Endothelial cell of umbilical vein (primary cell): Measurements from ENCODE around the gene CCNL2. TPM values are rescaled to one million over a fixed set of nuclear protein-coding genes. Genes with fewer than 3 reads are reported as not detected.

Experiments used
- BruUV-seq: library from RNA; stranded (reverse); fragments of 400-500 nt; replicated peaks from 2 replicates; lab custom pipeline; 2021; lab: Mats Ljungman, UMichigan
- CTCF ChIA-PET: fragments of 300-600, 350-600 bp; sonication (Branson Sonifier 250); formaldehyde crosslinking; loops from one replicate; lab custom pipeline; 2021; ENCODE audit warnings: antibody characterized with exemption, inconsistent platforms; lab: Charles Lee
- POLR2A ChIA-PET: fragments of 300-600, 350-600 bp; sonication (Branson Sonifier 250); formaldehyde crosslinking; loops from one replicate; lab custom pipeline; 2021; ENCODE audit warnings: antibody characterized with exemption, inconsistent platforms; lab: Charles Lee
- DNase-seq: peaks from one replicate; pipeline ENCODE4 v3.0.0-alpha.2; 2011; ENCODE audit warnings: low read depth, low spot score
- FAIRE-seq: peaks from 2 replicates; lab custom pipeline; 2011; peaks lifted over from hg19 to GRCh38; lab: Jason Lieb, UNC
- H2AFZ ChIP-seq: 2 replicates; pipeline ENCODE4 v1.6.0; 2012; ENCODE audit warnings: low read depth, low read length, control low read depth, inconsistent platforms
- H3K27ac ChIP-seq: 2 replicates; pipeline ENCODE4 v1.5.1; 2011; ENCODE audit warnings: low read depth, mild to moderate bottlenecking, control low read depth, low read length, moderate library complexity; ENCODE audit not compliant: insufficient read depth
- H3K27me3 ChIP-seq, 2 experiments: 2 replicates each; pipeline versions ENCODE4 v1.6.0 to v1.6.1; 2011; ENCODE audit warnings: low read length in 2 of 2, mixed read lengths in 1 of 2; ENCODE audit not compliant: control insufficient read depth in 2 of 2, insufficient read depth in 2 of 2
- H3K36me3 ChIP-seq, 2 experiments: 2 replicates in 1 of 2; 3 replicates in 1 of 2; pipeline ENCODE4 v1.5.1; 2011; ENCODE audit warnings: low read length in 2 of 2, mild to moderate bottlenecking in 1 of 2, moderate library complexity in 1 of 2; ENCODE audit not compliant: control insufficient read depth in 2 of 2, insufficient read depth in 2 of 2; ENCODE audit errors: extremely low read depth in 1 of 2
- H3K4me1 ChIP-seq: 3 replicates; pipeline ENCODE4 v1.5.1; 2011; ENCODE audit warnings: mild to moderate bottlenecking, low read length; ENCODE audit not compliant: control insufficient read depth, insufficient read depth; ENCODE audit errors: extremely low read depth
- H3K4me2 ChIP-seq: 2 replicates; pipeline ENCODE4 v1.6.1; 2011; ENCODE audit warnings: low read length, control low read depth, mixed read lengths; ENCODE audit not compliant: insufficient read depth
- H3K4me3 ChIP-seq, 3 experiments: fragments of 200-600 bp in 1 of 3; sonication (generic), shearing (Covaris generic) in 1 of 3; replicated peaks in 1 of 3; 2 replicates each; pipeline ENCODE4 v1.5.1; 2011 to 2016; ENCODE audit warnings: control low read depth in 3 of 3, low read length in 3 of 3, mild to moderate bottlenecking in 2 of 3, inconsistent platforms in 1 of 3, low read depth in 1 of 3, moderate library complexity in 1 of 3; ENCODE audit not compliant: insufficient read depth in 1 of 3
- H3K79me2 ChIP-seq: 2 replicates; pipeline ENCODE4 v1.6.0; 2012; ENCODE audit warnings: low read length, inconsistent platforms; ENCODE audit not compliant: control insufficient read depth, insufficient read depth
- H3K9ac ChIP-seq: replicated peaks from 2 replicates; pipeline ENCODE3; 2011; ENCODE audit warnings: low read length, control low read depth; ENCODE audit not compliant: insufficient read depth; ENCODE audit errors: extremely low read depth
- H3K9me1 ChIP-seq: replicated peaks from 3 replicates; pipeline ENCODE4 v1.6.0; 2011; ENCODE audit warnings: mild to moderate bottlenecking, low read length; ENCODE audit not compliant: control insufficient read depth, insufficient read depth; ENCODE audit errors: extremely low read depth
- H3K9me3 ChIP-seq: replicated peaks from 2 replicates; pipeline ENCODE4 v1.5.1; 2012; ENCODE audit warnings: low read length, inconsistent platforms; ENCODE audit not compliant: control insufficient read depth, insufficient read depth
- H4K20me1 ChIP-seq: replicated peaks from 2 replicates; pipeline ENCODE3; 2011; ENCODE audit warnings: mild to moderate bottlenecking, low read length; ENCODE audit not compliant: control insufficient read depth, insufficient read depth; ENCODE audit errors: extremely low read depth
- CTCF ChIP-seq, 2 donors: IDR thresholded peaks; 1 replicate in 1 of 2; 2 replicates in 1 of 2; pipeline ENCODE4 v1.5.1; 2011; ENCODE audit warnings: low read length in 2 of 2, mild to moderate bottlenecking in 2 of 2, moderate library complexity in 2 of 2, control low read depth in 1 of 2, inconsistent platforms in 1 of 2, low read depth in 1 of 2; ENCODE audit not compliant: insufficient read depth in 1 of 2; ENCODE audit errors: extremely low read depth in 1 of 2
- EZH2 ChIP-seq: IDR thresholded peaks from 2 replicates; pipeline ENCODE4 v1.6.1; 2012; ENCODE audit warnings: borderline replicate concordance, low read depth, mild to moderate bottlenecking, moderate library complexity, low read length, inconsistent platforms; ENCODE audit not compliant: severe bottlenecking
- FOS ChIP-seq: IDR thresholded peaks from 2 replicates; pipeline ENCODE4 v1.6.1; 2011; ENCODE audit warnings: mild to moderate bottlenecking, low read length, moderate library complexity, borderline replicate concordance; ENCODE audit not compliant: insufficient read depth
- GATA2 ChIP-seq: IDR thresholded peaks from 2 replicates; pipeline ENCODE4 v1.7.0; 2011; ENCODE audit warnings: low read depth, mild to moderate bottlenecking, moderate library complexity, mixed read lengths, low read length; ENCODE audit not compliant: insufficient read length, insufficient read depth
- JUN ChIP-seq: IDR thresholded peaks from 2 replicates; pipeline ENCODE4 v1.6.1; 2011; ENCODE audit warnings: borderline replicate concordance, low read depth; ENCODE audit not compliant: insufficient read length, insufficient read depth
- MAX ChIP-seq: IDR thresholded peaks from 2 replicates; pipeline ENCODE4 v1.6.1; 2011; ENCODE audit not compliant: insufficient read depth, insufficient read length
- MYC ChIP-seq: IDR thresholded peaks from one replicate; pipeline ENCODE4 v1.6.1; 2011; ENCODE audit warnings: mild to moderate bottlenecking, low read depth, low read length
- POLR2A ChIP-seq: IDR thresholded peaks from 2 replicates; pipeline ENCODE4 v1.6.1; 2012; ENCODE audit warnings: low read depth, mild to moderate bottlenecking, control low read depth, low read length
- POLR2AphosphoS5 ChIP-seq: IDR thresholded peaks from 2 replicates; pipeline ENCODE4 v1.6.1; 2012; ENCODE audit warnings: low read depth, mild to moderate bottlenecking, control low read depth, low read length, moderate library complexity; ENCODE audit not compliant: insufficient read depth
- dilution Hi-C: fragments of 300-500 bp; cut with MboI; formaldehyde crosslinking; loops from one replicate; pipeline ENCODE4 v1.15.0; 2019; ENCODE audit warnings: low sequenced_read_pairs; ENCODE audit not compliant: extremely low pct_ligation_motif_present
- intact Hi-C: fragments of 100-400 bp; cut with micrococcal nuclease; formaldehyde crosslinking; loops from one replicate; pipeline ENCODE4 v1.10.0; 2022
- polyA plus RNA-seq, 4 experiments: library from polyadenylated mRNA; depleted of rRNA in 3 of 4; stranded (reverse) in 3 of 4; unstranded in 1 of 4; fragments of >200 nt; gene quantifications; 2 replicates each; pipeline versions ENCODE4 v1.2.1 to v1.2.3, GENCODE V29; 2011 to 2012; ENCODE audit warnings: missing spikeins in 1 of 4
- total RNA-seq: library from RNA; stranded (reverse); gene quantifications from 2 replicates; pipeline ENCODE4 v1.2.3, GENCODE V29; 2021

Gene CCNL2
- total and polyA plus RNA-seq, 2 donors (not counting 3 experiments of a cell fraction or from before 2014, with no cell fraction given), result 188 to 209 TPM

- no peaks in the 10 kb centered on the region for H4K20me1 ChIP-seq
- dilution Hi-C loops, result no loop called here
- intact Hi-C loops, result no loop called here
- H3K27me3 ChIP-seq, result no peaks in the 10 kb centered on the region
- H2AFZ ChIP-seq, result no peak overlapping the region
- H3K9me1 ChIP-seq, result no peaks in the 10 kb centered on the region
- DNase-seq (no peak), FAIRE-seq (no peak)
- peaks cover 0 to 2% of the 10 kb centered on the region in 2 experiments for H3K36me3 ChIP-seq
- no peak overlapping the region for H3K4me2 ChIP-seq
- peaks cover 33% of the 10 kb centered on the region for H3K79me2 ChIP-seq
- H3K4me3 ChIP-seq, result no peak overlapping the region
- H3K9ac ChIP-seq, result no peak overlapping the region
- POLR2A ChIA-PET, result no interaction called here
- no peaks in the 10 kb centered on the region for H3K9me3 ChIP-seq
- no TSS peak for BruUV-seq
- CTCF ChIA-PET, result interaction anchor here (0.6 to 2.0 kb wide), 3 partner anchors 26 to 123 kb away, joined by 3 to 6 read pairs (median 4); no protein-coding TSS in a partner anchor
- no peak overlapping the region for H3K27ac ChIP-seq
- H3K4me1 ChIP-seq, result peaks cover 10% of the 10 kb centered on the region
- no peak for TF ChIP-seq GATA2
- TF ChIP-seq JUN, result no peak
- no peak for TF ChIP-seq POLR2AphosphoS5
- TF ChIP-seq FOS, result no peak
- TF ChIP-seq MYC, result no peak
- no peak for TF ChIP-seq POLR2A
- no peak for TF ChIP-seq CTCF (IDR thresholded peaks at IDR 0.05; ENCODE audit: extremely low read depth in 1 of 2, insufficient read depth in 1 of 2, low read depth in 1 of 2, low read length in 2 of 2)
- TF ChIP-seq MAX, result no peak
- TF ChIP-seq EZH2, result no peak
Measured at GRCh38 chr1:1346501-1346890, 52.6 kb downstream of the CCNL2 start.
